ENCODE data around the gene PDE4C. TPM values are rescaled to one million over a fixed set of nuclear protein-coding genes. Genes with fewer than 3 reads are reported as not detected.

PDE4C gene
- total RNA-seq, 4 donors from 2014 or later: 1.7 to 3.3 TPM; not detected in 2

DNA sequence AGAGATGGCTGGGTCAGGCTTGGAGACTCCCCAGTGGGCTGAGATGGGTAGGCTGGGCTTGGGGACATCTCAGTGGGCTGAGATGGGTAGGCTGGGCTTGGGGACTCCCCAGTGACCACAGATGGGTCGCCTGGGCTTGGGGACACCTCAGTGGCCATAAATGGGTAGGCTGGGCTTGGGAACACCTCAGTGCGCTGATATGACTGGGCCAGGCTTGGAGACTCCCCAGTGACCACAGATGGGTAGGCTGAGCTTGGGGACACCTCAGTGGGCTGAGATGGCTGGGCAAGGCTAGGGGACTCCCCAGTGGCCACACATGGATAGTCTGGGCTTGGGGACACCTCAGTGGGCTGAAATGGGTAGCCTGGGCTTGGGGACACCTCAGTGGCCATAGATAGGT is 35.2 kb upstream of the PDE4C start:
- TF ChIP-seq, protein P1, sequence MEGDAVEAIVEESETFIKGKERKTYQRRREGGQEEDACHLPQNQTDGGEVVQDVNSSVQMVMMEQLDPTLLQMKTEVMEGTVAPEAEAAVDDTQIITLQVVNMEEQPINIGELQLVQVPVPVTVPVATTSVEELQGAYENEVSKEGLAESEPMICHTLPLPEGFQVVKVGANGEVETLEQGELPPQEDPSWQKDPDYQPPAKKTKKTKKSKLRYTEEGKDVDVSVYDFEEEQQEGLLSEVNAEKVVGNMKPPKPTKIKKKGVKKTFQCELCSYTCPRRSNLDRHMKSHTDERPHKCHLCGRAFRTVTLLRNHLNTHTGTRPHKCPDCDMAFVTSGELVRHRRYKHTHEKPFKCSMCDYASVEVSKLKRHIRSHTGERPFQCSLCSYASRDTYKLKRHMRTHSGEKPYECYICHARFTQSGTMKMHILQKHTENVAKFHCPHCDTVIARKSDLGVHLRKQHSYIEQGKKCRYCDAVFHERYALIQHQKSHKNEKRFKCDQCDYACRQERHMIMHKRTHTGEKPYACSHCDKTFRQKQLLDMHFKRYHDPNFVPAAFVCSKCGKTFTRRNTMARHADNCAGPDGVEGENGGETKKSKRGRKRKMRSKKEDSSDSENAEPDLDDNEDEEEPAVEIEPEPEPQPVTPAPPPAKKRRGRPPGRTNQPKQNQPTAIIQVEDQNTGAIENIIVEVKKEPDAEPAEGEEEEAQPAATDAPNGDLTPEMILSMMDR (IDR thresholded peaks at IDR 0.05): no peak
- no peak for TF ChIP-seq POLR2A (IDR thresholded peaks at IDR 0.05)
- H3K4me1 ChIP-seq: no peaks in the 10 kb centered on the region
- H3K27me3 ChIP-seq: no peaks in the 10 kb centered on the region
- DNase-seq: no peak
- intact Hi-C loops (cut with DNase I; ENCODE audit: low total_unique reads): no loop called here
- H3K4me3 ChIP-seq: no peak overlapping the region
- no peaks in the 10 kb centered on the region for H3K9me3 ChIP-seq
- no peak overlapping the region for H3K27ac ChIP-seq
- H3K36me3 ChIP-seq: no peaks in the 10 kb centered on the region

DNA sequence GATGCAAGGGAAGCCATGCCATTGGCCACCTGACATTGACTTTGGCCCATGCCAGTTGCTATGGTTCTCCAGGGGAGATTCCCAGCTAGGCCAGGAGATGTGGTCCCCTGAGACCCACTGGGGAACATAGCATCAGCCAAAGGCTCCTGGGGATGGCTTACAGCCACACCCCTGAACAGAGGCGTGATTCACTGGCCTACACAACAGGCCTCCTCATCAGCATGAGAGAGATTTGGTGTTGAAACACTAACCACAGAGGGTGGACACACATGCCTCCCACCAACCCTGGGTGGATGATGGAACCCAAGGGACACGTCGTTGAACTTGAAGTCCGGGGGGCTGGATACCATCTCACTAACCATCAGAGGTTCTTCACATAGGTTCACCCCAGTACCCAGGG is 33.7 kb upstream of the PDE4C start:
- Histone ChIP-seq H3K9me3 (no peaks in the 10 kb centered on the region), H3K27me3 (no peaks in the 10 kb centered on the region), H3K36me3 (no peaks in the 10 kb centered on the region), H3K4me3 (no peak overlapping the region), H3K27ac (no peak overlapping the region), H3K4me1 (no peaks in the 10 kb centered on the region)
- intact Hi-C loops (cut with DNase I; ENCODE audit: low total_unique reads): no loop called here
- TF ChIP-seq, protein P1 (IDR thresholded peaks at IDR 0.05): no peak
- no peak for TF ChIP-seq POLR2A (IDR thresholded peaks at IDR 0.05)
- peak in 1 of 2 donors; percentile 14 for DNase-seq

DNA sequence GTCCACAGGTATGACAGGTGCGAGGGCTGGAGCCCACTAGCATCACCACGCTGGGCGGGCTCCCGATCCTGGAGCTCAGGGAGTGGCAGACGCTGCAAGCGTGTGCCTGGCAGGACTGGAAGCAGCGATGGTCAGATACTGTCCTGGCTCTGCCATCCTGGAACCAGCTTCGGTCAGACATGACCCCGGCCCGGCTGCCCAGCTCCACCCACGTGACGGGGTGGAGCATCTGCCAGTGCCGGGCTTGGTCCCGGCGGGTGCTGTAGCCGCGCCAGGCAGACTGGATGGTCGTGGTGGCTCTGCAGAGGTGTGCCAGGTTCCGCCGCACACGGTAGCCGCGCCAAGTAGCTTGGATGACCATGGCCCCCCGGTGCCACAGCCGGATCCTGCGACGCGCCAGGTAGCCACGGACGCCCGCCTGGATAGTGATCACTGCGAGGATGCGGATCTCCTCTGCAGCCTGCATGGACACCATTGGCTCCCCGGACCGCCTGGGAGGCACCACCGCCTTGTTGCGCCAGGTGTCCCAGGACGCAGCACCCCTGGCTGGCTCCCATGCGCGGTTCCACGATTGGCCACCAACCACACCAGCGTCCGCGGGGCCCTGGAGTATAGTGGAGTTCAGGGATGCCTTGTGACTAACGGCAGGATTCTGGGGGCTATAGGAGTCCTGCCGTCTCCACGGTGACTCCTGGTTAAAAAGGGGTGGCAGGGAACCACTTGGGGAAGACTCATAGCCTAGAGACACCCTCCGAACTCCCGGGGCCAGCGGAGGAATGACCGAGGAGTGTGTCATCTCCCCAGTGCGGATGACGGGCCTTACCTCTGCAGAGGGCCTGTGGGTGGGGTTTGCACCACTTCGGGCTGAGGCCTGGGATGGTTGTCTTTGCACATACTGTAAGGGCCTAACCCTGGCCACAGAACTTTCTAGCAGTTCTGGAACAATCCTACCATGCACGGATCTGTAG is 31.5 kb upstream of the PDE4C start:
- Histone ChIP-seq H3K36me3 (no peaks in the 10 kb centered on the region), H3K4me3 (no peak overlapping the region), H3K4me1 (no peaks in the 10 kb centered on the region), H3K9me3 (no peaks in the 10 kb centered on the region), H3K27me3 (no peaks in the 10 kb centered on the region), H3K27ac (no peak overlapping the region)
- intact Hi-C loops (cut with DNase I; ENCODE audit: low total_unique reads): no loop called here
- TF ChIP-seq, protein P1 (IDR thresholded peaks at IDR 0.05): no peak
- TF ChIP-seq POLR2A (IDR thresholded peaks at IDR 0.05): no peak
- DNase-seq: peak in 1 of 2 donors; percentile 16

DNA sequence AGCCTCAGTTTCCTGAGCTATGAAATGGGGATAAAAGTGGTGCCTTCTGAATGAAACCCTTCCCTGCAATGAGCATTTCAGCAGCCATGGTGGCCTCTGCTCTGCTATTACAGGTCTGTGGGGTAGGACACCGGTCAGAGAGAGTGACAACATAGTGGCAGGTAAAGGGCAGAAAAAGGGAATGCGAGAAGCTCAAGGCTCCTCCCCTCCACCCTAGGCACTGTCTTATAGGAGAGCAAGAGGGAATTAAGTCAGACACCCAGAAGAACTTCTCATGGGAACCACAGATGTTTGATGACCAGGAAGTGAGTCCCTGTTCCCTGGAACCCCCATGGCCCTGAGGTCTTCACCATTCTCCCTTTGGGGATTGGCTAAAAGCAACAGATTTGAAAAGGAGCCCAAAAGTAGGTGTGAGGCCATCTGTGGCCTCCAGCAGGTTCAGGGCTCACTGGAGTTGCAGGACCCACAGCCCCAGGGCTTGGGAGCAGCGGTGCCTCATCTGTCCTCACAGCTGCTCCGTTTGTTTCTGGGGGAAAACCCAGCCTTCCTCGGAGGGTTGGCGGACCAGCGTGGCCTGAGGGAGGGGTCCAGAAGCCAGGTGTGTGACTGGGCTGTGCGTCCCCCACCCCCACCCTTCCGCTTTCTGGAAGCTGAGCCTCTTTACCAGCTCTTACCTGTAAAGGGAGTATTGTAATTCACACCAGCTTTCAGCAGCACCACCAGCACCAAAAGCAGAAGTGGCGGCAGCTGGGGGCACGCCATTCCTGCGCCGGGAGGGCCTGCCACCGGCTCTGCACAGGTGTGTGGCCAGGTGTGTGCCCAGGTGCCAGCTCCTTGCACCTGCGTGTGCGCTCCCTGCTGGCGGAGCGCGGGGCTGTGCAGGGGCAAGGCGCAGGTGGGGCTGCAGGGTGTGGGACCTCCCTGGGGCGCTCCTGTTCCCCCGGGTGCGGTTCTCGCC is 28.6 kb upstream of the PDE4C start:
- H3K27ac ChIP-seq: no peak overlapping the region
- TF ChIP-seq, protein P1 (IDR thresholded peaks at IDR 0.05): no peak
- no peak for TF ChIP-seq POLR2A (IDR thresholded peaks at IDR 0.05)
- H3K4me3 ChIP-seq: no peak overlapping the region
- no peak for DNase-seq
- no peaks in the 10 kb centered on the region for H3K36me3 ChIP-seq
- no peaks in the 10 kb centered on the region for H3K9me3 ChIP-seq
- intact Hi-C loops (cut with DNase I; ENCODE audit: low total_unique reads): no loop called here
- H3K4me1 ChIP-seq: no peaks in the 10 kb centered on the region
- no peaks in the 10 kb centered on the region for H3K27me3 ChIP-seq

All from uterus (tissue), 4 donors.